C1 segment of cervical spinal cord (tissue), 14 donors: ENCODE results near the gene ZNF48.

ENCODE experiments used
- DNase-seq, 14 donors: peaks; one replicate each; lab custom pipeline; 2025; lab: John Stamatoyannopoulos, UW

ZNF48 gene

DNA sequence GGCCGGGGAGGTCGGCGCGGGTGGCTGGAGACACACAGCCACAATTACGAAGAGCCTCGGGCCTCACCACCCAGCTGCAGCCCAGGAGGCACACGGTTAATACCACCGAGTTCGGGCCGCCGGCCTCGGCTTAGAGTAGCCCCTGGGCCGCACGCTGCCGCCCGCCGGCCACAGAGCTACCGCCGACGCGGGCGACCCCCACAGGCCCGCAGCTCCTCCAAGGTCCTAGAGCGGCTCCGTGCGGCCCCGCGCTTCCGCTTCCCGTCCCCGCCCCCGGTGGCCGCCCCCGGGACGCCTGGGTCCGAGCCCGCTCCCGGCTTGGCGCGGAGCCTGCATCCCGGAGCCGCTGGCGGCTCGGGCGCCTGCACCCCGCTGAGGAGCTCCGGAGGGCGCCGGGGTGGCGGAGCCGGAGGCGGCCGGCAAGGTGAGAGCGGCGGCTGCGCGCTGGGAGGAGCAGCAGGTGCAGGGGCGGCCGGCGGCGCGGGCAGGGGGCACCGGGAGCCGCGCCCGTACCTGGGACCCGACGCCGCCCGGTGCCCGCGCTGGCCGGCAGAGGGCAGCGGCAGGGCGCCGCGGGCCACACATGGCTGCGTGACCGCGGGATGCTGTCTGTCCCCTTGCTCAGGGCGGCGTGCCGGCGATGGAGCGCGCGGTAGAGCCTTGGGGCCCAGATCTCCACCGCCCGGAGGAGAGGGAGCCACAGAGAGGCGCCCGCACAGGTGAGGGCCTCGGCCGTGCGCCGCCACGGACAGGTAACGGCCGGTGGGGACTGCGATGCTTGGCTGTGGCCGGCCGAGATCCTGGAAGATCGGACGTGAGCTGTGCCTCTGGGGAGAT is at the start of gene ZNF48:
TSS of gene ZNF48 (plus strand) at position 266 of the 837 bp plus-strand sequence. CDS start at position 641, 375 bp downstream.
- peak in 13 of 14 donors; percentile 42 to 92 (median 76) for DNase-seq

GRCh38 chr16:30346286-30346685 is 48.9 kb upstream of the ZNF48 start:
- no peak for DNase-seq

DNA sequence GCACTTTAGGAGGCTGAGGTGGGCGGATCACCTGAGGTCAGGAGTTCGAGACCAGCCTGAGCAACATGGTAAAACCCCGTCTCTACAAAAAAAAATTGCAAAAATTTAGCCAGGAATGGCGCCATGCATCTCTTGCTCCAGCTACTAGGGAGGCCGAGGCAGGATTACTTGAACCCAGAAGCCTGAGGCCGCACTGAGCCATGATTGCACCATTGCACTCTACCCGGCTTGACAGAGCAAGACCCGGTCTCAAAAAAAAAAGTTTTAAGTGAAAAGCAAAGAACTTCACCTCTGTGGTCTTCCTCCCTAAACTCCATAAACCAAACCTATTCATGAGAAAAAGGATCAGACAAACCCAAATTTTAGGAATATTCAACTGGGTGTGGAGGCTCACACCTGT is 47.1 kb upstream of the ZNF48 start:
- no peak for DNase-seq

GRCh38 chr16:30348929-30349328 is 46.3 kb upstream of the ZNF48 start:
- DNase-seq, result no peak

- DNase-seq, result no peak
Measured at GRCh38 chr16:30349675-30350074, 45.5 kb upstream of the ZNF48 start.

GRCh38 chr16:30350134-30350871 is 44.9 kb upstream of the ZNF48 start:
- DNase-seq, result no peak

GRCh38 chr16:30351001-30351441 is 44.2 kb upstream of the ZNF48 start:
- DNase-seq, result no peak

DNA sequence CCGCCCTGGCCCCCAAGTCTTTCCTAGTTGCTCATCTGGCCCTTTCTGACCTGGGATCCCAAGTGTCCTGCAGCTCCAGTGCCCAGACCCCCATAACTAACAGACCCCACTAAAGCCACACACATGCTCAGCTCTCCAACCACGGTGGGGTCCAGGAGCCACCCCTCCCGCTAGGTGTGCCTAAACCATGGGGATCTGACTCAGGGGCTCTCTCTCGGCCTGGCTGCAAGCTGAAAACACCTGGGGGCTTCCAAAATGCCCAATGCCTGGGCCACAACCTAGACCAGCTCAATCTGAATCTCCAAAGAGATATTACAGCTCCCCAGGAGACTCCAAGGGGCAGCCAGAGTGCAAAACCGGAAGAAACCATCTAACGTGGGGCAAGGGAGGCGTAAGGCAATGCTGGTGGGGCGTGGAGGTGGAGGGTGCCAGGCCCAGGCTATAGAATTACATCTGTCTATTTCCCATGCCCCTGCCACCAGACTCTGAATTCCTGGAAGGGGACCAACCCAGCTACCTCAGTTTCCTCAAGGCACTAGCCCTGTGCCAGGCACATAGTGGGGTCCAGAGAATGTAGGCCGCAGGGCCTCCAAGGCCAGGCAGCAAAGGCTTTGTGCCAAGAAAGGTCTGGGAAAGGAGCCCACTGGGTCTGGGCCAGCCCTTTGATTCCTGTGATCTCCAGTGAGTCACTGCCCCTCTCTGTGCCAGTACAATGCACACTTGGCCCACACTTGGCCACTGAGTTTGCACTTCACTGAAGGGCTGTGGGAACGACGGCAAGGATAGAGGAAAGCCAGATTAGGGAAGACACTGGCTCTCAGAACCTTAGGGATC is 43.4 kb upstream of the ZNF48 start:
- DNase-seq, result peak in 12 of 14 donors; percentile 30 to 92 (median 72)

DNA sequence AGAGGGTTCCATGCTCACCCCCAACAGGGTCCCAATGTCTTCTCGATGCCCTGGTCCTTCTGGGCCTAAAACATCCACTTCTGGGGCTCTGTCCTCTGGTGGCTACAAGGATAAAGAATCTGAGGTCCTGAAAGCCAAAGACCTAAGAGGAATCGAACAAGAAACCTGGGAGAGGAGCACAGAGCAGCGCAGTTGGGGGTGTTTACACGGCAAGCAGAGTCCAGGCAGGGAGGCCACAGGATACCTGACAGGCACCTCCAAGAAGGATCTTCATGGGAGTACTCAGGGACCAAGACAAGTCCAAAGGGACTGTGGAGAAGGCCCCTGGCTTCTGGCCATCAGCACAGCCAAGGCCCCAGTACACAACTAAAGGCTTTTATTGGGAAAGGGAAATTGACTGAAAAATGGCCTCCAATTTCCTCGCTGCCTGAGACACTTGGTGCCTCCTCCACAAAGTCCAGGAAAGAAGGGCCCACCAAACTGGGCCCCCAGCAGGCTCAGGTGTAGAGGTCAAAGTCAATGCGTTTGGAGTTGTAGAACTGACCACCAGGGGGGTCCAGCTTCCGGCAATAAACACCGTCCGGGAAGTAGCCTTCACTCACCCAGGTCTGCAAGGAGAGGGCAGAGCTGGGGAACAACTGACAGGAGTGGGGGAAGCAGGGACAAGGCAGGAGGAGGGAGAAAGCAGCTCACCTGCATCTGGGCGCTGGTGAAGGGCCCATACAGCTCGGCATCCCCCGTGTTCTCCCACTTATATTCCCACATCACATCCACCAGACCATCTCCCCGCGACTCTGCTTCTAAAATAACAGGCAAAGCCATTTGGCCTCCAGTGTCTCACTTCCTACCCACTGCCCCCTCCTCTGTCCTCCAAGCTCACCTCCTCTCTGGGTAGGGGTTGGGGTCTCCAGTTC is 42.5 kb upstream of the ZNF48 start:
- no peak for DNase-seq

DNA sequence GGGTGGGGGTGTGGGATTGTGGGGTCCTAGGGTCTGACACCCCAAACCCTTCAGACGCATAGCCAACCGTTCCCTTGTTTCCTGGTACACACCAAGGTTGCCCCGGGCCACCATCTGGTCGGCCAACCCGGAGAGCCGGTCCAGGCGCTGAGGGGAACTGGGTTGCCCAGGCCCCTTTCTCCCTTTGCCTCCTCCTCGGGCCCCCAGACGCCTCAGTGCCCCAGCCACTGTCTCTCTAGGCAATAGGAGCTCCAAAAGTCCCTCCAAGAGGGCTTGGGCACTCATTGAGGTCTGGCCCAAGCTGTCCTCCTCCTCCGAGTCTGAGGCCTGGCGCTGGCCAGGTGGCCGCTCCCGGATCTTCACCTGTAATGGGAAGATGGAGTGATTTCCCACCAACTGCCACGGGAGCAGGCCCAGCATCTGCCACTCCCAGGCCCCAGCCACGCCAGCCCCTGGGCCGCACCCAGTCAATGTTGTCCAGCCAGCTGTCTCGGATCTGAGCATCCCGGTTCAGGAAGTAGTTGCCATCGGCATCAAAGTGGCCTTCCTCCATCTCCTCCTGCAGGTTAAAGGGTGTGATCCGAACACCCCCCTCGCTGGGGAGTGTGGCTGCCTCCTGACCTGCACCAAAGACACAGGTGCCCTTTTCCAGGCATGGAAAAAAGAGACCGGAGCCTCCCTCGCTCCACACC is 41.6 kb upstream of the ZNF48 start:
- DNase-seq, result no peak

- DNase-seq, result peak in 1 of 14 donors; percentile 56
Measured at GRCh38 chr16:30354423-30355143, 40.6 kb upstream of the ZNF48 start.

DNA sequence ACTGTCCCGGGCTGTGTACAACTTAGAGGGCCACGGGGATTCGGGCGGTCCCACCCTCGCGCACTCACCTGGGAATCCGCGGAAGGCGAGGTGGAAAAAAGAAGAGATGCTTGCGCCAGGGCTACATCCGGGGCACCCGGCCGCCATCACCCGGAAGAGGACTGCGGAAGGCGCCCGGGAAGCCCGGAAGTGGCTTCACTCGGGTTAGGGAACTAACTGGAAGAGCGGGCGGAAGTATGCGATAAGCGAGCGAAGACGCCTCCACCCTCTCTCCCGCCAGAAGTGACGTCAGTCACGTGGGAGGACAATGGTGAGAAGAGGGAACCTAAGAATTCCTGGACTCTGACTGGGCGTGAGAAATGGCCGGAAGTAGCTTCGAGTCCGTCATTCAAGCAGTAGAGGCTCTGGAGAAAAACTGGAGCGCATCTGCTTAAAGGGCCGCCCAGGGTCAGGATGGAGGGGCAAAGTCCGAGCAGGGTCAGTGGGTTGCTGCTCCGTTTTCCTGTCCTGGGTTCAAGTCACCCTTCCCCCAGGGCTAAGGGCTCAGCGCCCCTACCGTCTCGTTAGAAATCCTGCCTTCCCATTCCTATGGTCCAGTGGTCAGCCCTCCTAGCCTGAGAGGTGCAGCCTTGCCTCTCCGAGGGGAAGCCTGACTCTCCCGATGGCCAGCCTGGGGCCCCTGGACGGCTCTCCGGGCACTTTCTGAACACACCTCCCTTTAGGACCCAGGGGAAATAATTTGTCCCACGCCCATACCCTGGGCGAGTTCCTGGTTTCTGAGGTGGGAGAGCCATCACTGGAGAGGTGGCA is 39.9 kb upstream of the ZNF48 start, which contains the start of gene CD2BP2:
TSS of gene CD2BP2 (minus strand) at position 165 of the 810 bp plus-strand sequence. CDS start 627 bp downstream, outside the sequence.
- DNase-seq, result peak; percentile 41 to 98 (median 92)

DNA sequence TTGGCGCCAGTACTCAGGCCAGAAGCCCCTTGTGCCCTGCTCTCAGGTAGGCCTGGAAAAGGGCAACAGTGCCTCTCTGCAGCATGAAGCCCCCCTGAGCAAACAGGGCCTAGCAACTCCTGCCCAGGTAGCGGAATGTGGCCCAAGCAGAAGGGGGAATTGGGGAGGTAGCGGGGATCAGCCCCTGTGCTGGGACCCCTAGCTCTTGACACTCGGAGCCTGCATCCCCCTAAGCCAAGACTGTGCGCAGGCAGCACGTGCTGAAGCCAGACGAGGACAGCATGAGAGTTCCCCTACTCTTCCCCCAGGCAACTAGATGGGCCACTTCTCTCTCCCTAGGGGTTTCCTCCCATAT is 39.3 kb upstream of the ZNF48 start:
- DNase-seq, result peak in 1 of 14 donors; percentile 54

DNA sequence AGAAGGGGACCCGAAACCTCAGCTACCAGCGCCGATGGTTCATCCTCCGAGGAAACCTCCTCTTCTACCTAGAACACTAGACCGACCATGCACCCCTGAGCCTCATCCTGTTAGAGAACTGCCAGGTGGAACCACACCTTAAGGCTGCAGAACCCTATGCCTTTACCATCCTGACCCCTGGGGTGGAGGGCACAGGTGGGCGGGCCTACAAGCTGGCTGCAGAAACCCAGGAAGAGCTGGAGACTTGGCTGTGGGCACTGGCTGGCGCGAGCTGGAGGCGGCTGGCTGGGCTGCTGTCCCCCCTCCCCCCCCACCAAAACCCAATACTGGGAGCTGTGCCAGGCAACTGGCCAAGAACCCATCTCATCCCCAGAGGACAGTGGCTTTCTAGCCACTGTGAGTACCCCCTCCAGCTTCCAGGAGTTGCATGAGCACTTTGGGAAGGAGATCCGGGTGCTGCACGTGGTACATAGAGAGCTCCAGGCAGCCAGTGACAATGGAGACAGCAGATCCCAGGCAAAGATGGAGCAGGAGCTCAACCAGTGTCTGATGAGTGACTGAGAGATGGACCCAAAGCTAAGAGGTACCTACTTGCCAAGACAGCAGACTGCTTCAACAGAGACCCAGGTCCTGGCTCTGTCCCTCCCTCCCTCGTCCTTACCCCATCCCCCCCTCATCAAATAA is 38.7 kb upstream of the ZNF48 start:
- peak in 9 of 14 donors; percentile 21 to 65 (median 52) for DNase-seq

DNA sequence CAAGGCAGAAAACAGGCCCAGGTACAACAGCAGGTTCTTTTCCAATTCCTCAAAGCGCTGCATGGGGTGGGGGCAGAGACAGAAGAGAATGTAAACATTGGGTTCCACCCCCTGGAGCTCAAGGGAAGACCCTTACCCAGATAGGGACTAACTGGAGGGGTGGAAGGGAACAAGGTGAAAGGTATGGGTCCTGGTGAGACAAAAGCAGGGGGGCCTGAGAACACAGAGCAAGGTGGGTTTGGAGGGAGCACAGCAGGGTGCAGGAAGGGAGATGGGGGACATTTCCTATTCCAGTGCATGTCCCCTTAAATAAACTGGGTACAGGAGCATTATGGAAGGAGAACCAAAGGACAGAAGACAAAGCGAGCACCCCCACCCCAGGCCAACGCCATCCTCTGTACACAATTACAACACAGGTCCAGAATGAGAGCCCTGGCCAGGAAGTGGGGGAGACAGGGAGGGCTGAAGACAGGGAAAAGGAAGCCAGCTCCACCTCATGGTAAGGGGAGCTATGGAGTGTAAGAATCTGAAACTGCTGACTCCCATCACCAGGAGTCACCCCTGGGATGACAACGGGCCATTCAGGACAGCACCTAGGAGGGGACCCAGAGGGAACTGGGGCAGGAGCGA is 38.0 kb upstream of the ZNF48 start:
- DNase-seq, result no peak

DNA sequence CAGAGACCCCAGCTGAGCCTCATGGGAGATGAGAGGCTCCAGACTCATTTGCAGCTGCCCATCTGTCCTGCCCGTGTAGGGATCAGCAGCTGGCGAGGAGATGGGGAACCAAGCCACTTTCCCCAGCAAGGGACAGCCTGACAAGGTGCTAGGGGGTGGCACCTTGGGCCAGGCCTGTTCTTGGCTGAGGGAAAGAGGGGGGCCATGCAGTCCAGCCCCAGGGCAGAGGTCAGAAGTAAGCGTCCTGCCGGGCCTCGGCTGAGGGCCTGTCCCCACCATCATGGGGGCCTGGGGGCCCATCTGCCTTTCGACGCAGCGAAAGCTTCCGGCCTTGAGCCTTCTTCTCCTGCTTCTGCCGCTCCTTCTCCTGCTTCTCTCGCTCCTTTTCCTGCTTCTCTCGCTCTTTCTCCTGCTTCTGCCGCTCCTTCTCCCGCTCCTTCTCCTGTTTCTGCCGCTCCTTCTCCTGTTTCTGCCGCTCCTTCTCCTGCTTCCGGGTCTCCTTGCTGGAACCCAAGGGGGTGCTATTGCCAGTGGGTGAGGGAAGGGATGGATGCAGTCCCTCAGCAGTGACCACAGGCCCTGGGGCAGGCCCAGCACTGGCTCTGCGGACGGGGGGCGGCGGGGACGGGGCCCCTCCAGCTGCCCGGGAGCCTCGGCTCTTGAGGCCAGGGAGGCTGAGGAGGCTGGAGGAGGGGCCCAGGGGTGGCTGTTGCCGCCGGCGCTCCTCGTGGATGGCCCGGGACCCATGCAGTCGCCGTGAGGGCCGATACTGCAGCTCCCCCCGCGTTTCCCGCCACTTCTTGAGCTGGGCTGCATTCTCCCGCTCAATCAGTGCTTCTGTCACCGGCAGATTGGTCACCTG is 37.3 kb upstream of the ZNF48 start:
- DNase-seq, result no peak
